Measurements from ENCODE around the gene IYD. TPM values are rescaled to one million over a fixed set of nuclear protein-coding genes. Genes with fewer than 3 reads are reported as not detected.
"Not testable (repeated sequence)": the region's sequence is repeated elsewhere in the genome, so short reads cannot be mapped to it uniquely, and the experiment has no call there.

IYD gene
- polyA plus RNA-seq, 6 donors from 2014 or later: not detected

DNA sequence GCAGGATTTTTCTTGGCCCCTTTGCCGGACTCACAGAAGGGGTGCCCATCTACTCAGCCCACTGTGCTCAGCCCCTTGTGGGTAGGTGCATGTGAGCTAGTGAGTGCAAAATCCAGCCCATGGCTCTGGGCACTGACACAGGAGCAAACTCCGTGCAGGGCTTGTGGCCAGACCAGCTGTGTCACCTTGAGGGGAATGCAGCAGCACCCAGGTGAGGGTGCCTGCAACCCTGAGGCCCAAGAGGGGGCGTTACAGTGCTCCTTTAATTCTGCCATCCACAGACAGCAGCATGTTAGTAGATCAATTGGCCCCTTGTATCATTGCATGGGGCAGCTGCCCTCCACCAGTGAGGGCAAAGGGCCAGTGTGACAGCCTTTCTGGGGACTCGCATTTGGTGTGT is 12.9 kb upstream of the IYD start:
- Mint-ChIP-seq H3K27me3 (peaks cover 8 to 31% (median 15%) of the 10 kb centered on the region in 3 donors), H3K4me3 (no peak overlapping the region), H3K27ac (no peak overlapping the region), H3K36me3 (no peaks in the 10 kb centered on the region), H3K9me3 (peaks cover 0 to 2% (median 0%) of the 10 kb centered on the region in 7 donors), H3K4me1 (no peaks in the 10 kb centered on the region)
- ATAC-seq (ENCODE audit: low read depth in 2 of 2) (no peak), DNase-seq (no peak)

DNA sequence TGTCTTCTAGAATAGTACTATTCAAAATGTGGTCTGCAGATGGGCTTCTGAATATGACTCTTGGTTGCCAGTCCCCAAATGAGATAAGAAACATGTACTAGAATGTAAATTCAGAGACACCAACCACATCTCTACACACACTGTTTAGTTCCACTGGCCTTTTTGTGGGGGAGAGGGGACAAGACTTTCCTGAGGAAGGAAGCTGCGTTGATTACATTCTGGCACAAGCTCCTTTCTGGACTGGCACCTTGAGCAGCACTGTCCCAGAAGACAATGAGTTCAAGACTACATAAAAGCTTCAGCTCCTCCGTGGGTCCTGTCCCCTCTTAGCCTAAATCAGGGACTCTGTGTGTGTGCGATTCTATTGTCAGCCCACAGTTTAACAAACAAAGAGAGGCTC is 6.9 kb upstream of the IYD start:
- DNase-seq: no peak
- Mint-ChIP-seq H3K36me3 (no peaks in the 10 kb centered on the region), H3K9me3 (no peaks in the 10 kb centered on the region), H3K27ac (no peak overlapping the region), H3K4me3 (no peak overlapping the region), H3K27me3 (peaks cover 12 to 40% (median 33%) of the 10 kb centered on the region in 3 donors), H3K4me1 (no peaks in the 10 kb centered on the region)
- ATAC-seq (ENCODE audit: low read depth in 2 of 2): no peak

DNA sequence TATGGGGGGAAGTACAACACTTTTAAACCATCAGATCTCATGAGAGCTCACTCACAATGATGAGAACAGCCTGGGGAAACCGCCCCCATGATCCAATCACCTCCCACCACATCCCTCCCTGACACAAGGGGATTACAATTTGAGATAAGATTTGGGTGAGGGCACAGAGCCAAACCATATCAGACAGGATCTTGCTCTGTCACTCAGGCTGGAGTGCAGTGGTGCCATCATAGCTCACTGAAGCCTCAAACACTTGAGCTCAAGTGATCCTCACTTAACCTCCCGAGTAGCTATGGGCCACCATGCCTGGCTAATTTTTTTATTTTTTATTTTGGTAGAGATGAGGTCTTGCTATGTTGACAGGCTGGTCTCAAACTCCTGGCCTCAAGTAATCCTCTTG is 5.1 kb upstream of the IYD start:
- ATAC-seq (ENCODE audit: low read depth in 2 of 2) (no peak), DNase-seq (no peak)
- H3K36me3 Mint-ChIP-seq: no peaks in the 10 kb centered on the region
- H3K27me3 Mint-ChIP-seq: peaks cover 4 to 36% (median 35%) of the 10 kb centered on the region in 3 donors
- H3K27ac Mint-ChIP-seq: no peak overlapping the region
- no peak overlapping the region for H3K4me3 Mint-ChIP-seq
- peaks cover 0 to 3% (median 0%) of the 10 kb centered on the region in 7 donors for H3K9me3 Mint-ChIP-seq
- H3K4me1 Mint-ChIP-seq: no peaks in the 10 kb centered on the region

DNA sequence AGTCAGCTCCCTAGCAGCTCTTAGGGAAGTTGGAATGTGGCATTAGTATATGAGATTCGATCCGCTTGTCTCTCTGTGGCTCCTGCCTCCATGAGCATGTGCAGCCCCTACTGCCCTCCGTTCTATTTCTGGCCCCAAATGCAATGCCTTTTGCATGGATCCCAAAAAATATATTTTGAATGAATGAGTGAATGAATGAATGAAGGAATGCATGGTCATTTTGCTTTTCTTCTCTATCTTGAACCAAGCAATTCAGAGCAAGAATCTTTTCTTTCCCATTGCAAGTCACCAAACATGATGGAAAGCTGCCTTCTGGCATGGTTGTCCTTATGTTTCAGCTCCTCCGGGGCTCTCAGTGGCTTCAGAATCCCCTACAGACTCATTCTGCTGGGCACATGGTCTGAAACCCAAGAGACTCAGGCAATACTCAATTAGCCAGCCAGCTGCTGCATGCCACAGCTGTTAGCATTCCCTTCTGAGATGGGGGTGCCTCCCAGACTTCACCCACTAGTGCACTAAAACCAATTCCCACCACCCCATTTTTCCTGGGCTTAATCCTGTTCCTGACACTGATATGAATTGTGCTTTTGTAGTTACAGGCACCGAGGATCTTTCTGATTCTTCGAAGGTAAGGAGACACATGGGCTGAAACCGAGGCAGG is 2.6 kb upstream of the IYD start:
- Mint-ChIP-seq H3K9me3 (peaks cover 0 to 3% (median 0%) of the 10 kb centered on the region in 7 donors), H3K27ac (peak overlapping the region in 1 of 6 donors; percentile 90), H3K27me3 (peaks cover 4 to 29% (median 28%) of the 10 kb centered on the region in 3 donors), H3K36me3 (no peaks in the 10 kb centered on the region), H3K4me3 (no peak overlapping the region), H3K4me1 (no peaks in the 10 kb centered on the region)
- DNase-seq (no peak), ATAC-seq (ENCODE audit: low read depth in 2 of 2) (no peak)

DNA sequence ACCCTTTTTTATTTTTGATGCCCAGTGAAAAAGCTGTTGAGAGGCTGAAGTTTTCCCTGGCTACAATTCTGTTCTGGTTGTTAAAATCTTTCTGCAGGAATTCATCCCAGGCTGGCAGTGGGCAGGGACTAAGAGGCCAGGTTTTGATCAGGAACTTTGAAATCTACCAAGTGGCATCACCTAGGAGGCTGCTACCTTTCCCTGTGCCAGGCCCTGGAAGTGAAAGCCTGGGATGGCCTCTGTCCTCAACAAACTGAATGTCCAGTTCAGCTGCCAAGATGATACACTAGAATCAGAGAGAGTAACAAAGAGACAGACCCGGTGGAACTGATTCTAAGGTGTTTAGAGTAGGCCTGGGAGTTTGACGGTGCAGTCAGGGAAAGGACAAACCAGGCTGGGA is 596 bp downstream of the IYD start:
- no peak overlapping the region for H3K27ac Mint-ChIP-seq
- H3K4me3 Mint-ChIP-seq: no peak overlapping the region
- H3K27me3 Mint-ChIP-seq: peaks cover 13 to 37% (median 33%) of the 10 kb centered on the region in 3 donors
- DNase-seq (no peak), ATAC-seq (ENCODE audit: low read depth in 2 of 2) (no peak)
- no peaks in the 10 kb centered on the region for H3K4me1 Mint-ChIP-seq
- H3K9me3 Mint-ChIP-seq: peaks cover 0 to 3% (median 0%) of the 10 kb centered on the region in 7 donors
- H3K36me3 Mint-ChIP-seq: no peaks in the 10 kb centered on the region

DNA sequence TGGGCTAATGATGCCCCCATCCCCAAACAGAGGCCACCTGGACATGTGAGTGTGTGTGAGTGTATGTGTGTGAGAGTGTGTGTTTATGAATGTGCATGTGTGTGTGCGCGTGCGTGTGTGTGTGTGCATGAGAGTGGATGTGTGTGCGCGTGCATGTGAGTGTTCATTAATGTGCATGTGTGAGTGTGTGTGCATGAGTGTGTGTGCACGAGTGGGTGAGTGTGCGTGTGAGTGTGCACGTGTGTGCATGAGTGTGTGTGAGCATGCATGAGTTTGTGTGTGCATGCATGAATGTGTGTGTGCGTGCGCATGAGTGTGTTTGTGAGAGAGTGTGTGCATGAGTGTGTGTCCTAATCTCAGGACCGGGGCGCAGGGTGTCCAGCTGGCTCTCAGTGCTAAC is 1.3 kb downstream of the IYD start:
- peaks cover 0 to 3% (median 0%) of the 10 kb centered on the region in 7 donors for H3K9me3 Mint-ChIP-seq
- peaks cover 13 to 30% (median 30%) of the 10 kb centered on the region in 3 donors for H3K27me3 Mint-ChIP-seq
- no peak overlapping the region for H3K4me3 Mint-ChIP-seq

DNA sequence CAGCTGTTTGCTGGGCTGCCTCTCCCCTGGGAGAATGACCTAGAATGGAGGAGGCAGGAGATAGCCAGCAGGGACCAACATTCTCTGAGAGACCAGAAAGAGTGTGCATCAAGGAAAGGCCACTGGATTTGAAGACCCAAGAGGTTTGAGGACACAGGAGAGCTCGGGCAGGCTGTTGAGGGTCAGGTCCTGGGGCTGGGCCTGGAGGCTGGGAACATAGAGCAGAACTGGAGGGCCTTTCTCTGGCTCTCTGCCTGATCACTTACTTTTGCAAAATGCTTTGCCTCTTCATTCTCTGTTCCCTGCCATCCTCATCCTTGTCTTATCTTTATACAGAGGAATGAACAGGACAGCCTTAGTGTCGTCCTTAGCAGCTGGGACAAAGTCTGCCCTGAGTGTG is 2.5 kb downstream of the IYD start:
- no peaks in the 10 kb centered on the region for H3K4me1 Mint-ChIP-seq
- peaks cover 0 to 3% (median 0%) of the 10 kb centered on the region in 7 donors for H3K9me3 Mint-ChIP-seq
- no peak overlapping the region for H3K27ac Mint-ChIP-seq
- H3K4me3 Mint-ChIP-seq: no peak overlapping the region
- DNase-seq (no peak), ATAC-seq (ENCODE audit: low read depth in 2 of 2) (no peak)
- no peaks in the 10 kb centered on the region for H3K36me3 Mint-ChIP-seq
- H3K27me3 Mint-ChIP-seq: peaks cover 15 to 35% (median 17%) of the 10 kb centered on the region in 3 donors

More for the DNA sequence above, 1.3 kb downstream of the IYD start:
- Mint-ChIP-seq H3K27ac (no peak overlapping the region), H3K36me3 (no peaks in the 10 kb centered on the region), H3K4me1 (no peaks in the 10 kb centered on the region)
- DNase-seq (no peak), ATAC-seq (ENCODE audit: low read depth in 2 of 2) (no peak)

DNA sequence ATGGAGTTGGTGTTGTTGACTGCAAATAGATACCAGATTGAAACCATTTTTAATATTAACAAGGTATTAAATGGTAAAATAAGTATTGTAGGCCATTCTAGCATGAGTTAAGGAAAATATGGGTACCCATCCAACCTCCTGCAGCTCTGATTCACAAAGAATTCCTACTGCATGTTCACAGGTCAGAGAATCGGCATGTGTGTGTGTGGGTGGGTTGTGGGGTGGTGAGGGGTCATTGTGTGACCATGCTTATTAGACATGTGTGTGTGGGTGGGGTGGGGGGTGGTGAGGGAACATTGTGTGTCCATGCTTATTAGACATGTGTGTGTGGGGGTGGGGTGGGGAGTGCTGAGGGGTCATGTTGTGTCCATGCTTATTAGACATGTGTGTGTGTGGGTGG is 3.2 kb downstream of the IYD start:
- H3K9me3 Mint-ChIP-seq: peaks cover 0 to 3% (median 0%) of the 10 kb centered on the region in 7 donors
- no peak for DNase-seq
- H3K36me3 Mint-ChIP-seq: no peaks in the 10 kb centered on the region
- no peaks in the 10 kb centered on the region for H3K4me1 Mint-ChIP-seq
- no peak overlapping the region for H3K4me3 Mint-ChIP-seq
- H3K27ac Mint-ChIP-seq: no peak overlapping the region
- peaks cover 10 to 35% (median 22%) of the 10 kb centered on the region in 3 donors for H3K27me3 Mint-ChIP-seq
- no peak for ATAC-seq (ENCODE audit: low read depth in 2 of 2)

DNA sequence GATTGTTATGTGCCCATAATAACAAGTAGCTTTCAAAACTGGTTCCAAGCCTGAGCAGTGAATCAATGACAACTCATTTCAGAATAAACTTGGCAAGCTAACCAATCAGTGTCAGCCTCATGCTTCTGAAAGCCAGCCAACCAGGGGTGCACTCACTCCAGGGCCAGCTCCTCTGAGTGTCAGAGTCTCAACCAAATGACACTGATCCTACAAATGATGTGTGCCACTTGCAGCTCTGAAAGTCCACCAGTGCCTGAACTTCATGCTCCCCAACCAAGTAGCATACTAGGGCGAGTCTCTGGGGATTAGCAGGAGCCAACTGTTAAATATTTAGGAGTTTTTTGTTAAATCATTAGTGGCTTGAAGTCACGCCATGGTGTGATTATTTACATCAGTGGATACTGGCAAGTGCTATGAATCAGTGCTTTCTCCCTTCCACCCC is 4.5 kb downstream of the IYD start:
- Mint-ChIP-seq H3K36me3 (no peaks in the 10 kb centered on the region), H3K27ac (no peak overlapping the region), H3K4me1 (no peaks in the 10 kb centered on the region), H3K4me3 (no peak overlapping the region), H3K9me3 (no peaks in the 10 kb centered on the region), H3K27me3 (peaks cover 10 to 30% (median 27%) of the 10 kb centered on the region in 3 donors)
- no peak for DNase-seq
- no peak for ATAC-seq (ENCODE audit: low read depth in 2 of 2)

DNA sequence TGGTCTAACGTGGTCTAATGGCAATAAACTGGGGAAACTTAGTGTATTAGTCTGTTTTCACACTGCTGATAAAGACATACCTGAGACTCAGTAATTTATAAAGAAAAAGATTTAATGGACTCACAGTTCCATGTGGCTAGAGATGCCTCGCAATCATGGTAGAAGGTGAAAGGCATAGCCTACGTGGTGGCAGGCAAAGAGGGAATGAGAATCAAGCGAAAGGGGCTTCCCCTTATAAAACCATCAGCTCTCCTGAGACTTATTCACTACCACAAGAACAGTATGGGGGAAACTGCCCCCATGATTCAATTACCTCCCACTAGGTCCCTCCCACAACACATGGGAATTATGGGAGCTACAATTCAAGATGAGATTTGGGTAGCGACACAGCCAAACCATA is 5.5 kb downstream of the IYD start:
- H3K4me3 Mint-ChIP-seq; ATAC-seq (ENCODE audit: low read depth in 2 of 2); H3K4me1 Mint-ChIP-seq; H3K9me3 Mint-ChIP-seq; H3K36me3 Mint-ChIP-seq; DNase-seq; H3K27ac Mint-ChIP-seq: not testable (repeated sequence)
- H3K27me3 Mint-ChIP-seq: peaks cover 19 to 37% (median 33%) of the 10 kb centered on the region in 3 donors

DNA sequence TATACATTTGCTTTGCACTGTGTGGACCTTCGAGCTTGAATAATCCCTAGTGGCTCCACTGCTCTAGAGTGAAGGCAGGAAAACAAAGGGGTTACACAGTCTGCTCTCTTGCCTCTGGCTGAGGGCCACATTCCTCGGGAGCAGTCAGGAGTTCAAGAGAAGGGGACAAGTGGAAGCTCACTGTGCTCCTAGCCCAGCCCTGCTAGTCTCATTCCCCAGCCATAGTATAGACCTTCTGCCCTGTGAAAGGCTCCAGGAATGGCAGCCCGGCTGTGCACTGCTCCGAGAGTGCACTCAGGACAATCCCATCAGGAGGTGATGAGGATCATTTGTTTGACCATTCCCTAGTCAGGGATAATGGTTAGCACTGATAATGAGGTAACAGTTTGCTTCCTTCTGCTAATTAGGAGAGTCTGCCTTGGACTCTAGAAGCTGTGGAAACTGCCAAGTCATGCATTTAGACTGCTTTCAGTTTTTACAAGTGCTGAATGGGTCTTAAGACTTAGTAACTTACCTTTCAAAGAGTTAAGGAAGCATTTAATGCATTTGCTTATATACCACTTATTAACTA is 8.5 kb downstream of the IYD start:
- no peak for DNase-seq
- no peak for ATAC-seq (ENCODE audit: low read depth in 2 of 2)
- Mint-ChIP-seq H3K27me3 (peaks cover 40 to 53% (median 42%) of the 10 kb centered on the region in 3 donors), H3K36me3 (no peaks in the 10 kb centered on the region), H3K4me1 (no peaks in the 10 kb centered on the region), H3K27ac (no peak overlapping the region), H3K9me3 (no peaks in the 10 kb centered on the region), H3K4me3 (peak overlapping the region in 1 of 8 donors; percentile 67)

DNA sequence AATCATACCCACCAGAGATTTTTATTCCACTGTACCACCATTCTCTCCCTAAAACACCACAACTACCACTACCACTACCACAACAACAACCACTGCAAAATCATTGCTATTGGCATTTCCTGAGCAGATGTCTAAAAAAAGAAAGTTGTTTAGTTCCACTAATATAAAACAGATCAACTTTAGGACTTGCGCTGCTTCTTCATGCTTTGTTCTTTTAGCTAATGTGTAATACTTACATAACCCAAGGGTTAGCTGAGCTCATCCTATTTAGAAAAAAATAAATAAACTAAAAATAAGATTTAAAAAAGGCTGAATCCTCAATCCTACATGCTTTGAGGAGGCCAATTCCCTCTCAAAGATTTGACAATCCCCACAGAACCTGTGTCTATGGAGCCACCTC is 11.4 kb downstream of the IYD start:
- no peak for DNase-seq
- ATAC-seq (ENCODE audit: low read depth in 2 of 2): no peak
- H3K27me3 Mint-ChIP-seq: peaks cover 36 to 40% (median 39%) of the 10 kb centered on the region in 3 donors
- H3K4me3 Mint-ChIP-seq: no peak overlapping the region
- no peaks in the 10 kb centered on the region for H3K4me1 Mint-ChIP-seq
- no peaks in the 10 kb centered on the region for H3K36me3 Mint-ChIP-seq
- H3K9me3 Mint-ChIP-seq: no peaks in the 10 kb centered on the region
- no peak overlapping the region for H3K27ac Mint-ChIP-seq

DNA sequence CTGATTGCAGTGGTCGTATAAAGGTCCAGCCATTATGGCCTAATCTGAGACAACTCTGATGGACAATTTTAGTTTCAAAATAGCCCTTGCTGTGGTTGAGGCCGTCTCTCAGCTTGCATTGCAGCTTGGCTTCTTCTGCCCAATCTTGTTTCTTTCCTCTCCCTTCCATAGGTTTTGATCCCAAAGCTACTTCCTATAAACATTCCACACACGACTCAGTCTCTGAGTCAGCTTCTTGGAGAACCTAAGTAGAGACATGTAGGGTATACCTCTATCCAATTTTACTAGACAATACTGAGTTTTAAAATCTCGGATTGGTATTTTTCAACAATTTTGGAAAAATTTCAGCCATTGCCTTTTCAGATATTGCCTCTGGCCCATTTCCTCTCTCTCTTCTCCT is 13.4 kb downstream of the IYD start:
- Mint-ChIP-seq H3K9me3 (no peaks in the 10 kb centered on the region), H3K27me3 (peaks cover 26 to 37% (median 26%) of the 10 kb centered on the region in 3 donors), H3K36me3 (peaks cover 0 to under 1% of the 10 kb centered on the region in 2 donors), H3K27ac (no peak overlapping the region), H3K4me3 (no peak overlapping the region), H3K4me1 (no peaks in the 10 kb centered on the region)
- DNase-seq (no peak), ATAC-seq (ENCODE audit: low read depth in 2 of 2) (no peak)

DNA sequence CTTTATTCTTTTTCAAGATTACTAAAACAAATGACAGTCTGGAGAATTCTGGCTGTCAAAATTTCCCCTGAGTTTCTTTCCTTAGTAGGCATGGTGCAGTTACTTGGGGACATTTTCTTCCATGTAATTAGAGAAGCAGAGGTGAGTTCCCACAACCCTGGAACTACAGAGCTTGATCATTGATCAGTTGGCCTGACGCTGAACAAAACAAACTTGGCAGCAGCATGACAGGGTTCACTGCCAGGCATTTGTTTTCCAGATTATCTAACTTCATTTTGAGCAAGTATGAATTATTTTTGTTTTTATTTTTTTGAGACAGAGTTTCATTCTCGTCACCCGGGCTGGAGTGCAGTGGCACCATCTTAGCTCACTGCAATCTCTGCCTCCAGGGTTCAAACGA is 22.6 kb downstream of the IYD start:
- H3K4me3 Mint-ChIP-seq: peak overlapping the region in 1 of 8 donors; percentile 63
- peaks cover 0 to 10% of the 10 kb centered on the region in 2 donors for H3K36me3 Mint-ChIP-seq
- DNase-seq: no peak
- H3K27ac Mint-ChIP-seq: no peak overlapping the region
- ATAC-seq (ENCODE audit: low read depth in 2 of 2): no peak
- H3K9me3 Mint-ChIP-seq: peaks cover 0 to 4% (median 0%) of the 10 kb centered on the region in 7 donors
- peaks cover 24 to 52% (median 42%) of the 10 kb centered on the region in 3 donors for H3K27me3 Mint-ChIP-seq
- H3K4me1 Mint-ChIP-seq: peaks cover 0 to 5% (median 3%) of the 10 kb centered on the region in 3 donors
